ENCODE results near the gene FGD6. TPM values are rescaled to one million over a fixed set of nuclear protein-coding genes. Genes with fewer than 3 reads are reported as not detected.
A peak's percentile ranks its signal among the peaks of the same experiment; 100 is the strongest.

FGD6 gene
- total RNA-seq, 1 donor from 2014 or later = 18.0 TPM

GRCh38 chr12:95204141-95204866, 13.0 kb downstream of the FGD6 start:
- H3K27me3 Mint-ChIP-seq (ENCODE audit: low read depth) = no peaks in the 10 kb centered on the region
- TF ChIP-seq CTCF (IDR thresholded peaks at IDR 0.05; ENCODE audit: unreplicated experiment) = no peak
- no peak for DNase-seq (ENCODE audit: low spot score in 2 of 2, unreplicated experiment in 2 of 2)
- peak overlapping the region; percentile 95 for H3K27ac Mint-ChIP-seq
- H3K36me3 Mint-ChIP-seq = peaks cover 11% of the 10 kb centered on the region
- H3K4me1 Mint-ChIP-seq = peaks cover 58% of the 10 kb centered on the region
- no peaks in the 10 kb centered on the region for H3K9me3 Mint-ChIP-seq
- H3K4me3 Mint-ChIP-seq = peak overlapping the region; percentile 38

GRCh38 chr12:95203487-95204030, 13.7 kb downstream of the FGD6 start:
- Mint-ChIP-seq H3K4me3 (no peak overlapping the region), H3K4me1 (peaks cover 66% of the 10 kb centered on the region), H3K27me3 (ENCODE audit: low read depth) (no peaks in the 10 kb centered on the region), H3K36me3 (peaks cover 9% of the 10 kb centered on the region), H3K9me3 (no peaks in the 10 kb centered on the region), H3K27ac (peak overlapping the region; percentile 95)
- no peak for TF ChIP-seq CTCF (IDR thresholded peaks at IDR 0.05; ENCODE audit: unreplicated experiment)
- no peak for DNase-seq (ENCODE audit: low spot score in 2 of 2, unreplicated experiment in 2 of 2)

- H3K4me1 Mint-ChIP-seq = peaks cover 68% of the 10 kb centered on the region
- H3K4me3 Mint-ChIP-seq = no peak overlapping the region
These were observed 14.4 kb downstream of the FGD6 start for GRCh38 chr12:95202691-95203486.

DNA sequence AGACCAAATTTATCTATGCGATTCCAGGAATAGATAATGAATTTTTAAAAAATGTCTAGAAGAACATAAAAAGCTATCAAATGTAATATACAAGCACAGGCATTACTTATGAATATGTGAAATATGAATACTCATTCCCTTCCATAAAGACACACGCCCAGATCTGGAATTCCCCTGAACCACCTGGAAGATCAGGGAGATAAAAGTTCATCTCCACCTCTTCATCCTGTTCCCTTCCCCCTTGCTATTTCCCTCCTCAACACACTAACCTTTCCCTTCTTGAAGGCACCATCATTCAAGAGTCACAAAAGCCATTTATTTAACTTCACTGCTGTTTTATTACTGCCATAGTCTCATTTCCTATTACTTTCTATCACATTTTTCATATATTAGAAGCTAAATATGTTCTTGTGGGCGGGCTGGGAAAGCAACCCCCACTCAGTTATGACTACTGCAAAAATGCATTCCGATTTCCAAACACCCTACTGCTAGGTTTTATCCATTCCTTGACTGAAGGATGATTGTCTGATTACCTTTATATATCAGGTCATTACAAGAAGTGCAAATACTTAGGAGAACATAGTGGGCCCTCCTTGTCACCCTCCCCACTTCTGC, 16.1 kb downstream of the FGD6 start:
- TF ChIP-seq CTCF (IDR thresholded peaks at IDR 0.05; ENCODE audit: unreplicated experiment) = no peak
- no peak for DNase-seq (ENCODE audit: low spot score in 2 of 2, unreplicated experiment in 2 of 2)
- H3K27me3 Mint-ChIP-seq (ENCODE audit: low read depth) = no peaks in the 10 kb centered on the region
- H3K27ac Mint-ChIP-seq = peak overlapping the region; percentile 81
- H3K4me1 Mint-ChIP-seq = peaks cover 72% of the 10 kb centered on the region
- H3K4me3 Mint-ChIP-seq = no peak overlapping the region
- H3K9me3 Mint-ChIP-seq = no peaks in the 10 kb centered on the region
- H3K36me3 Mint-ChIP-seq = no peaks in the 10 kb centered on the region

More at GRCh38 chr12:95202691-95203486, 14.4 kb downstream of the FGD6 start:
- Mint-ChIP-seq H3K27me3 (ENCODE audit: low read depth) (no peaks in the 10 kb centered on the region), H3K9me3 (no peaks in the 10 kb centered on the region), H3K27ac (peak overlapping the region; percentile 83), H3K36me3 (peaks cover 9% of the 10 kb centered on the region)
- DNase-seq (ENCODE audit: low spot score in 2 of 2, unreplicated experiment in 2 of 2) = no peak
- TF ChIP-seq CTCF (IDR thresholded peaks at IDR 0.05; ENCODE audit: unreplicated experiment) = no peak

DNA sequence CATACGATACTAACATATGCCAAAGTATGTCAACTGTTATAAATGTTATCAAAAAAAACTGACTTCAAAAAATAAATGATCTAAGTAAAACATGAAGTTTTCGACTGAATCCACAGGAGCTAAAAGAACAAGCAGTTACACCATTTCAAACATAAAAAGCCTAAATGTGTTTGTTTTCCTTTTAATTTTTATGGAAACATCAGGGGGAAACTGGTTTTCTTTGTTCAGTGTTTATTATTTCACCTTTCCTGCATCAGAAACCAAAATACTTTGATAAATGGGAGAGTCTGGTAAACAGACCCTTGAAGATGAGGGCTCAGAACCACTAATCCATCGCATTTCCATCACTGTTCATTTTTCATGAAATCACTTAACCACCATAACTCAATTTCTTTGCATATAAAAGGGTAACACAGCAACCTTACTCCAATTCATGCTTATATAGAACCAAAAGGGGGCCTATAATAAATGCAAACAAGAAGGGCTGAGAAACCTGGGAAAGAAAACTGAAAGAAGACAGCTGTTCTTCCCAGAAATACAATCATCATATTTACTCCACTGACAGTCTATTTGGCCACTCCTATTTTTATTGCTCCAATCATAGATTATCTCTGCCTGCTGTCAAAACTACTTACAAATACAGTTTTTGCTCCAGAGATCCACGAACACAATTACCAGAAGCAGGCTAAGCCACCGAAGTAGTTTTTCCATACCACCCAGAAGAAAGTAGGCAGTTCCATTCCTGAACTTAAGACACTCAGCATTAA, 17.0 kb downstream of the FGD6 start:
- no peaks in the 10 kb centered on the region for H3K27me3 Mint-ChIP-seq (ENCODE audit: low read depth)
- no peaks in the 10 kb centered on the region for H3K36me3 Mint-ChIP-seq
- DNase-seq (ENCODE audit: low spot score in 2 of 2, unreplicated experiment in 2 of 2) = no peak
- H3K4me3 Mint-ChIP-seq = peak overlapping the region; percentile 36
- H3K4me1 Mint-ChIP-seq = peaks cover 64% of the 10 kb centered on the region
- H3K9me3 Mint-ChIP-seq = no peaks in the 10 kb centered on the region
- H3K27ac Mint-ChIP-seq = peak overlapping the region; percentile 81
- no peak for TF ChIP-seq CTCF (IDR thresholded peaks at IDR 0.05; ENCODE audit: unreplicated experiment)

All from mesothelial cell of epicardium (in vitro differentiated cells).